ENCODE measurements around the gene HUNK.
"Not testable (repeated sequence)": the region's sequence is repeated elsewhere in the genome, so short reads cannot be mapped to it uniquely, and the experiment has no call there.

HUNK gene

DNA sequence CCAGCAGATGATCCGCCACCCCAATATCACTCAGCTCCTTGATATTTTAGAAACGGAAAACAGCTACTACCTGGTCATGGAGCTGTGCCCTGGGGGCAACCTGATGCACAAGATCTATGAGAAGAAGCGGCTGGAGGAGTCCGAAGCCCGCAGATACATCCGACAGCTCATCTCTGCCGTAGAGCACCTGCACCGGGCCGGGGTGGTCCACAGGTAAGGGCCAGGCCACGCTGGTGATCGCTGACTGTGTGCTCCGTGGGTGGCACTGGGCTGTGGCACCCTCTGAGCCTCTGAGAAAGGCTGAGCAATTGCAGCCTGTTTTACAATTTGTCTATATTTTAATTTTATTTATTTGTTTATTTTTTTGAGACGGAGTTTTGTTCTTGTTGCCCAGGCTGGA, 51.7 kb downstream of the HUNK start:
- DNase-seq = no peak

DNA sequence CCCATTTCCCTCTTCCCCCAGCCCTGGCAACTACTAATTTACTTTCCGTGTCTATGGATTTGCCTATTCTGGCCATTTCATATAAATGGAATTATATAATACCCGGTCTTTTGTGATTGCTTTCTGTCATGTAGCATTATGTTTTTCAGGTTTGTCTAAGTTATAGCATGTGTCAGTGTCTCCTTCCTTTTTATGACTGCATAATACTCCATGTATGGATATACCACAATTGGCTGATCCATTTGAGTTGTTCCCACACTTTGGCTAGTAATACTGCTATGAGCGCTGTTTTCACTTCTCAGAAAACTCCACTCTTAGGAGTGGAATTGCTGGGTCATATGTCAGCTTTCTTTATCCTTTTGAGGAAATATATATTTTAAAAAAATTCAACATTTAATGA, 53.7 kb downstream of the HUNK start:
- DNase-seq = no peak

GRCh38 chr21:31927689-31928353, 55.0 kb downstream of the HUNK start:
- no peak for DNase-seq

- no peak for DNase-seq
Measured at GRCh38 chr21:31928656-31929055, 55.8 kb downstream of the HUNK start.

DNA sequence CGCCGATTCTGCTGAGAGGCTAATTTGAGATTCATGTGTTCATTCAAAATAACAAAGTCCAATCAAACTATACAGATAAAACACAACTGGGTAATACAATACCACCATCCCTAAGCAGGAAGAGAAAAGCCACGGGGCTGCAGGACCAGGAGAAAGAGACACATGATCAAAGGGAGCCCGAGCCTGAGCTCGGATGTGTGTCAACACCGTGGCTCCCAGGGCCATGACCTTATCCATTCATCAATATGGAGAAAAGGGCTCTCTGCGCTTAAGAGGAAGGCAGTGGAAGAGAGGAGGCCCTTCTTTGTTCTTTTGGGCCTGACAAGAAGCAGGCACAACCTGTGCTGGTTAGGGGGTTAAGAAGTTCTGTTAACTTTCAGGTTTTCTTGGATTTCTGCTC, 56.7 kb downstream of the HUNK start:
- DNase-seq = no peak

- DNase-seq = no peak
Measured at GRCh38 chr21:31930001-31930400, 57.2 kb downstream of the HUNK start.

- DNase-seq = no peak
Measured at GRCh38 chr21:31931644-31932469, 59.0 kb downstream of the HUNK start.

DNA sequence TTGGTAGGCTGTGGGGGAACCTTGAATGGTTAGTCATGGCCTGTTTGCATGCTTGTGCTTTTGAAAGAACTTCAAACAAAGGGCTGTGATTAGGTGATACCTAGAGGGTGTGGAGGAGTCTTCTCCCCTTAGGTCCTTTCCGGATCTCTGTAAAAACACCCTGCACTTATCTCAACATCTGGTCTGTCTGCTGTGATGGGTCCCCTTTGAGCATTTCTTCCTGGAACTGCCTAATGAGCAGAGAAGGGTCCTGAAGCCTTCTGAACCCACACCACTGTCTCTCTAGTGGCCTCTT, 59.6 kb downstream of the HUNK start:
- no peak for DNase-seq

GRCh38 chr21:31937303-31937702, 64.5 kb downstream of the HUNK start:
- DNase-seq = no peak

- DNase-seq = no peak
Measured at GRCh38 chr21:31938330-31939301, 65.8 kb downstream of the HUNK start.

DNA sequence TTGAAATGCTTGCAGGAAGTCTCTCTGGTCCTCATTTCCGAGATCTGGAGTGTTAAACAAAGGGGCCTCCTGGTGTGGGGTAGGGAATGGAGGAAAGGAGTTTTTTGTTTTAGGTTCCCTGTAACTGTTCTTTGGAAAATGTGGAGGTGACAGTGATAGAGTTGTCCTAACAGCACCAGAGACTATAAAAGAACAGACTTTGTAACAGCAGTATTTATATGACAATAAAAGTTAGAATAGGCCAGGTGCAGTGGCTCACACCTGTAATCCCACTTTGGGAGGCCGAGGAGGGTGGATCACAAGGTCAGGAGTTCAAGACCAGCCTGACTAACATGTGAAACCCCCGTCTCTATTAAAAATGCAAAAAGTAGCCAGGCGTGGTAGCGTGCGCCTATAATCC, 68.9 kb downstream of the HUNK start:
- DNase-seq = no peak

DNA sequence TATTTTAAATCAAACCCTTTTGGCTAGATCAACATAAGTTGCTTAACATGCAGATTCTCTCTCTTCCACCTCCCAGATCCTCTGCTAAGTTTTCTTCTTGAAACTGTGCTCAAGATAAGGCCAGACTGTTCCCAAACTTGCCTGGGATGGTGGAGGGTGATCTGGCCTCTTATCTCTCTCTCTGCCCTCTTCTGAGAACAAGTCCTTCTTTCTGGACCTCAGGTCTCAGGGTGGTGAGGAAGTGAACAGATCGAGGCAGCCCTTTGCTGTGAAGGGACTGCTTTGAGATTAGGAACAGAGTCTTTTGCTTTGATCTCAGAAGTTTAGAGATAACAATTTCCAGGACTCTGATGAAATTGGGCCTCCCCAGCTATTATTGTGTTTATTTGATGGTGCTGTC, 70.7 kb downstream of the HUNK start:
- no peak for DNase-seq

- DNase-seq = no peak
Measured at GRCh38 chr21:31945141-31945540, 72.3 kb downstream of the HUNK start.

DNA sequence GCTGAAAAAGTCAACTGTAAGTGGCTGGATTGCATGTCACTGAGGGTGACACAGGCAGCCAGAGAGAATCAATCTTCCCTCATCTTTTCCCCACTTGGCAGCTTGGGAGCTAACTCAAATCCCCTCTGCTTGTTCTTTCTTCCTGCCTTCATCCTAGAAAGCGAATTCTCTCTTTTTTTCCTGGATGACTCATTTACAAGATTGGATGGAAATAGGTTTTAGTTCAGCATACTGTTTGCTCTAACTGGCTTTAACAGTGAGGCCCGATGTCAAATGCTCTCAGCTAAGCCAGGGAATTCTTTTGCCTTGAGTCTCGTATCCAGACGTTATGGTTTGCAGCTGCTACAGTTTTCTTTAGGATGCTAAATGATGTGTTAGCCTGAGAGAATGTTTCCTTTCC, 72.7 kb downstream of the HUNK start:
- no peak for DNase-seq

GRCh38 chr21:31946231-31946630, 73.4 kb downstream of the HUNK start:
- DNase-seq = no peak

- not testable (repeated sequence) for DNase-seq
Measured at GRCh38 chr21:31946876-31947550, 74.2 kb downstream of the HUNK start.

- no peak for DNase-seq
Measured at GRCh38 chr21:31948676-31949075, 75.9 kb downstream of the HUNK start.

- no peak for DNase-seq
Measured at GRCh38 chr21:31952828-31953227, 80.0 kb downstream of the HUNK start.

DNA sequence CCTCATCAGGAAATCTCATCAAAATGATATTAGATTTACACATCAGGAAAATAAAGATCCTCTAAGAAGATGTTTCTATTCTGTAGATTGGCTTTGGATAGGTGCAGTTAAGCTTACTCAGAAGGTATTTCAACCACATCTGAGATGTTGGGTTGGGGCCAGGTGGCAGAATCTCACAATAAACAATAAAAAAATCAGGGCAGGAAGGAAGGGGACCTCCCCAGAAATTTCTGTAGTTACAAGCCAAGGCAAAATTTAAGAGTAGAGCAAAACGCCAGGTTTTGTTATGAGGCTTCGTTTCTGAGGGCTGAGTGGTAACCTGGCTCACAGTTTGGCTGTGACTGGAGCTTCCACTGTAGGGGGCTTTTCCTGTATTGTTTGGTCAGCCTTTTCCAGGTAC, 84.8 kb downstream of the HUNK start:
- DNase-seq = no peak

DNA sequence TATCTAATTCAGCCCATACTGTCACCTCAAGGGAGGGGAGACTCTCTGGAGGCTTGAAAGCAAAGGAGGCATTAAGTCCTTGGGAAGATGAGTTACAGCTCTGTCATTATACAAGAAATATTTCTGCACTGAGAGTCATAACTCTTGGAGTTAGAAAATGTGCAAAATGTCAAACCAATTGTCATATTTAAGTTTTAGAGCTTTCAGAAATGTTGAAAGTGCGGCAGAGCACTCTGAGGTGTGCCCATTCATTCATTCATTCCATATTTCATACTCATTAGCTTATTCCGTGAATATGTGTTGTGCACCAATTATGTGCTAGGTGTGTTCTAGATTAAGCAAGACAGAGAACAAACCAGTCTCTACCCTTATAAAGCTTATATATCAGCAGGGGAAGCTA, 87.1 kb downstream of the HUNK start:
- DNase-seq = no peak

GRCh38 chr21:31961027-31961426, 88.2 kb downstream of the HUNK start:
- DNase-seq = no peak

DNA sequence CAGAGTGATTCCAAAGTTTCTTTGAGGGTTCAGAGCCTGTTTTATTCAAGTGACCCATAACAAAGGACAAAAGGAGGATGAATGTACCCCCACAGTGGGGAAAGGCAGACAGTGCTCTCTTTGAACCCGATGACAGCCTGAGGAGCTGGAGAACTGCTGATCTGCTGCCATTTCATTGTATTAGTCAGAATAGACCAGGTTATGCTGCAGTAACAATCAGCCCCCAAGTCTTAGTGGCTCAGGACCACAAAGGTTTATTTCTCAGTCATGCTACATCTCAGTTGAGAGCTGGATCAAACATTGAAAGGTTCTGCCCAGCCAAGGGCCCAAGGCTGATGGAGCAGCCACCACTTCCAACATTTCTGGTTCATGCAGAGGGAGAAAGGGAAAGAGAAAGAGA, 88.9 kb downstream of the HUNK start:
- DNase-seq = no peak

DNA sequence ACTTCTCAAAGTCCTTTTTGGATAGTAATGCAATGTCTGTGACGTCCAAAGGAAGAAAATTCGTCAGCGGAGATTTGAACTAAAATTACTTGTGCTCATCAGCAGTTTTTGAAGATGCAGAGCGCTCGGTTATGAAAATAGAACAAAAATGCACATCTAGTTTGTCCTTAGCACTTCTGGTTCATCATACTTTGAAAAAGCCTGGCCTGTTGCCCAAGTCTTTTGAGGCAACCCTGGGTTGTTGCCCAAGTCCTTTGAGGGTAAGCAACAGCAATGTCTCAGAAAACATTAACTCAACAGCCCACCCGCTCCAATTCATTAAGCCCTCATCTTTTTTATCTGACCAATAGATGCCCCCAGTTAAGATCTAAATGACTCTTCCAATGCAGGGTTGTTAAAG, 91.9 kb downstream of the HUNK start:
- no peak for DNase-seq

Measured in stimulated activated CD4-positive, alpha-beta T cell treated with anti-CD3 and anti-CD28 coated beads, Interleukin-15, amount 100 ng/mL, for 24 hours (primary cell).